Osteoblast (primary cell): ENCODE data around the gene ZC3H11A. TPM values are rescaled to one million over a fixed set of nuclear protein-coding genes. Genes with fewer than 3 reads are reported as not detected.
"Not testable (repeated sequence)": the region's sequence is repeated elsewhere in the genome, so short reads cannot be mapped to it uniquely, and the experiment has no call there.

ENCODE experiments used
- DNase-seq: peaks from one replicate; pipeline ENCODE4 v3.0.0; 2011; ENCODE audit warnings: low spot score, mixed read lengths; ENCODE audit not compliant: insufficient read length; ENCODE audit errors: missing footprints
- H2AFZ ChIP-seq: 2 replicates; pipeline ENCODE4 v1.6.0; 2011; ENCODE audit warnings: mild to moderate bottlenecking, low read length
- H3K27ac ChIP-seq: 2 replicates; pipeline ENCODE4 v1.5.1; 2011; ENCODE audit warnings: mild to moderate bottlenecking, low read depth, low read length, moderate library complexity
- H3K27me3 ChIP-seq: 2 replicates; pipeline ENCODE4 v1.6.0; 2012; ENCODE audit warnings: mild to moderate bottlenecking, control low read depth, inconsistent platforms, low read length, moderate library complexity; ENCODE audit not compliant: insufficient read depth
- H3K36me3 ChIP-seq: 2 replicates; pipeline ENCODE4 v1.5.1; 2011; ENCODE audit warnings: mild to moderate bottlenecking, low read length, control low read depth, moderate library complexity; ENCODE audit not compliant: insufficient read depth
- H3K4me1 ChIP-seq: 2 replicates; pipeline ENCODE4 v1.5.1; 2011; ENCODE audit warnings: mild to moderate bottlenecking, low read length, control low read depth, moderate library complexity; ENCODE audit not compliant: insufficient read depth
- H3K4me2 ChIP-seq: 2 replicates; pipeline ENCODE4 v1.6.0; 2011; ENCODE audit warnings: mild to moderate bottlenecking, low read length; ENCODE audit not compliant: insufficient read depth
- H3K4me3 ChIP-seq: fragments of 200-600 bp; sonication (generic); 3 replicates; pipeline ENCODE4 v1.5.1; 2012; ENCODE audit warnings: mild to moderate bottlenecking, low read length, inconsistent platforms; ENCODE audit not compliant: insufficient read depth
- H3K79me2 ChIP-seq: 2 replicates; pipeline ENCODE4 v1.6.0; 2012; ENCODE audit warnings: mild to moderate bottlenecking, low read length, control low read depth, inconsistent platforms; ENCODE audit not compliant: insufficient read depth
- H3K9me3 ChIP-seq: 2 replicates; pipeline ENCODE4 v1.5.1; 2011; ENCODE audit warnings: low read depth, low read length, control low read depth
- H4K20me1 ChIP-seq: 2 replicates; pipeline ENCODE4 v1.6.0; 2012; ENCODE audit warnings: mild to moderate bottlenecking, low read length, control low read depth; ENCODE audit not compliant: insufficient read depth
- CTCF ChIP-seq: IDR thresholded peaks from 2 replicates; pipeline ENCODE4 v1.5.1; 2011; ENCODE audit warnings: mild to moderate bottlenecking, low read depth, low read length, moderate library complexity; ENCODE audit errors: extremely low read depth
- total RNA-seq: library from RNA; depleted of rRNA; stranded (reverse); fragments of >200 nt; gene quantifications from 2 replicates; pipeline ENCODE4 v1.2.3, GENCODE V29; 2012

ZC3H11A gene
- total RNA-seq, 1 donor: 128 TPM

GRCh38 chr1:203754455-203754864, 41.0 kb upstream of the ZC3H11A start:
- Histone ChIP-seq H2AFZ (no peak overlapping the region), H3K4me3 (no peak overlapping the region), H3K9me3 (no peaks in the 10 kb centered on the region), H4K20me1 (no peaks in the 10 kb centered on the region), H3K4me2 (no peak overlapping the region), H3K27ac (no peak overlapping the region), H3K27me3 (no peaks in the 10 kb centered on the region), H3K79me2 (no peaks in the 10 kb centered on the region), H3K4me1 (no peaks in the 10 kb centered on the region), H3K36me3 (no peaks in the 10 kb centered on the region)
- no peak for DNase-seq
- TF ChIP-seq CTCF: no peak

GRCh38 chr1:203756036-203756435, 39.4 kb upstream of the ZC3H11A start:
- Histone ChIP-seq H3K4me3 (no peak overlapping the region), H4K20me1 (no peaks in the 10 kb centered on the region), H3K4me2 (no peak overlapping the region), H3K36me3 (no peaks in the 10 kb centered on the region), H3K27me3 (no peaks in the 10 kb centered on the region), H3K79me2 (no peaks in the 10 kb centered on the region), H3K27ac (no peak overlapping the region), H3K4me1 (no peaks in the 10 kb centered on the region), H3K9me3 (no peaks in the 10 kb centered on the region), H2AFZ (no peak overlapping the region)
- no peak for DNase-seq
- TF ChIP-seq CTCF: no peak

- not testable (repeated sequence) for H3K4me2 ChIP-seq, H4K20me1 ChIP-seq, H3K36me3 ChIP-seq, H2AFZ ChIP-seq, H3K4me3 ChIP-seq, H3K27me3 ChIP-seq, H3K79me2 ChIP-seq, DNase-seq, H3K27ac ChIP-seq, H3K9me3 ChIP-seq, H3K4me1 ChIP-seq
These were observed 36.7 kb upstream of the ZC3H11A start for GRCh38 chr1:203758749-203759148.

- no peak overlapping the region for H3K4me2 ChIP-seq
- H3K36me3 ChIP-seq: no peaks in the 10 kb centered on the region
- H3K27ac ChIP-seq: no peak overlapping the region
- H3K4me1 ChIP-seq: no peaks in the 10 kb centered on the region
- H4K20me1 ChIP-seq: no peaks in the 10 kb centered on the region
- TF ChIP-seq CTCF: no peak
- no peaks in the 10 kb centered on the region for H3K79me2 ChIP-seq
- DNase-seq: no peak
- no peaks in the 10 kb centered on the region for H3K27me3 ChIP-seq
- H2AFZ ChIP-seq: no peak overlapping the region
- H3K9me3 ChIP-seq: no peaks in the 10 kb centered on the region
- H3K4me3 ChIP-seq: no peak overlapping the region
These were observed 34.9 kb upstream of the ZC3H11A start for GRCh38 chr1:203760506-203760905.

- not testable (repeated sequence) for H3K79me2 ChIP-seq, DNase-seq, H3K36me3 ChIP-seq, H3K4me2 ChIP-seq, H3K4me1 ChIP-seq, H3K4me3 ChIP-seq, H3K27me3 ChIP-seq, H3K27ac ChIP-seq, H3K9me3 ChIP-seq, H4K20me1 ChIP-seq, H2AFZ ChIP-seq
These were observed 33.5 kb upstream of the ZC3H11A start for GRCh38 chr1:203761958-203762357.
